DMS79 (cell line): Measurements from ENCODE around the gene ASXL1.
A peak's percentile ranks its signal among the peaks of the same experiment; 100 is the strongest.
"Not testable (repeated sequence)": the region's sequence is repeated elsewhere in the genome, so short reads cannot be mapped to it uniquely, and the experiment has no call there.

ENCODE experiments used
- DNase-seq: peaks from one replicate; lab custom pipeline; 2025; lab: John Stamatoyannopoulos, UW

Gene ASXL1

DNA sequence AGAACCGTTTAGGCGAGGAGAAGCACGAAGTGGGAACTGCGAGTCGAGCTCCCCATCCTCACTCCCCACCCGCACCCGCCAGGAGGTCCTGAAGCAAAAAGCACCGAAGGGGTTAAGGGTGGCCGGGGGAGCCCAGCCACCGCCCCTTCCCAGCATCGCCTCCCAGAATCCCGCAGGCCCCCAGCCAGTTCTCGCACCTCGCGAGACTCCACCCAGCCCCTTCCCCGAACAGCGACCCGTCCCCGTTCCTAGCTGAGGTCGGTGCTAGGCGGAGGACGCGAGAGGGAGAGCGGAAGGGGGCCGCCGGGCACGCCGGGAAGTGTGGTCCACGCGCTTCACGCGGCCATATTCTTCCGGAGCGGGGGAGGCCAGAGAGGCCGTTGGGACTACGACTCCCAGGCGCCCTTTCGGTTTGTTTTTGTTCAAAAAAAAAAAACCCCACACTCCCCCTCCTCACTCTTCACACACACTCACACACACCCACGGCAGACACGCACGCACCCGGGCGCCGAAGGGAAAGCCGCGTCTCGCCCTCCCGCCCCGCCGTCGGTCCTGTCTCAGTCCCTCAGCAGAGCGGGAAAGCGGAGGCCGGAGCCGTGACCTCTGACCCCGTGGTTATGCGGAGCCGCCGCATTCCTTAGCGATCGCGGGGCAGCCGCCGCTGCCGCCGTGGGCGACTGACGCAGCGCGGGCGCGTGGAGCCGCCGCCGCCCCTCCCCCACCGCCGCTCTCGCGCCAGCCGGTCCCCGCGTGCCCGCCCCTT is at the start of gene ASXL1:
Gene ASXL1 (plus strand): TSS at position 463 of the 763 bp plus-strand sequence. CDS start 445 bp downstream, outside the sequence.
- DNase-seq = peak; percentile 99

DNA sequence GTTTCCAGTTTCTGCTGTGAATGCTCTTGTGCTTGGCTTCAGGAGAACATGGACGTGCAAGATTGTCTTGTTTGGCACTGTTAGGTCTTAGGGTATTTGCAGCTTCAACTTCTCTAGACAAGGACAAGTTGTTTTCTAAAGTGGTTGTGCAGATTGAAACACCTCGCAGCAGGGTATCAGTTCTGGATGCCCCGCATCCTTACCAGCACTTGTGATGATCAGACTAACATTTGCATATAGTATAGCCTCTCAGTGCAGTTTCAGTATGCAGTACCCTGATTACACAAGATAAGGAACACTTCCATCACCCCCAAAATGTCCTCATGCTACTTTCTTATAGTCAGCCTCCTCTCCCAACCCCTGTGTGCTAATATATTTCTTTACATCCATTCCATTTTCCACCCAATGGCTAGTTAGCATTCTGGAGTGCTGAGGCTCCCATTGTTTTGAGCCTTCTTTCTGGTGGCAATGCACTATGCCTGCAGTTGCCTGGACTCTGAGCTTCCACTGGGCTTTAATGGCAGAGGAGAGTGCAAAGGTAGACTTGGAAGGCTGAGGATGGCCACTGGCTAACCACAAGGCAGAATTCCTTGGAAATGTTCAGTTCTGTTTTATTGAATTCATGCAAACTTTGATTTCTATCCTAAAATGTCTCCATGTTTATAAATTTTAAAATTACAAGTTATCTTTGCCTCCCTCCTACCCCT is 45.3 kb upstream of the ASXL1 start:
- no peak for DNase-seq

DNA sequence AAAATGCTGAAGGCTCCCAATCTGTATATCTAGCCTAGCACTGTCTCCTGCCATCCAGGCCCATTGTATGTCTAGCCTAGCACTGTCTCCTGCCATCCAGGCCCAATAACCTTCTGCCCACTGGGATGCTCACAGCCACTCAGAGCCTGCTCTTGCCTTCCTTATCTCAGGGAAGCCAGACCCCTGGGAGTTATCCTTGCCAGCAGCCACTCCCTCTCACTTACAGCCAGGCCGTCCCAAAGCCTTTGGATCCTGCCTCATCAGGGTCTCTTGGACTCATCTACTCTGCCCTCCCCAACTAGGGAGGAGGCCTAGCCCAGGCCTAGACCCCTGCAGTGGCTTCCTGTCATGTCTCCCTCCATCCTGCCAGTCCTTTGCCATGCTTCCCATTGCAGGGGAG is 43.4 kb upstream of the ASXL1 start:
- no peak for DNase-seq

DNA sequence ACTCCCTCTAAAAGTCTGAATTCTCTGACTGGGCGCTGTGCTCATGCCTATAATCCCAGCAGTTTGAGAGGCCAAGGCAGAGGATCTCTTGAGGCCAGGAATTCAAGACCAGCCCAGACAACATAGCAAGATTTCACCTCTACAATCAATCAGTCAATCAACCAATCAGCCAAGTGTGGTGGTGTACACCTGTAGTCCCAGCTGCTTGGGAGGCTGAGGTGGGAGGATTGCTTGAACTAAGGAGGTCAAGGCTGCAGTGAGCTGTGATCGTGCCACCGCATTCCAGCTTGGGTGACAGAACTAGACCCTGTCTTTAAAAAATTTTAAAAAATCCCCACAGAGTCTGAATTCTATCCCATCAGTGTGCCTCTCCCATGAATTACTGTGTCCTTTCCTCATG is 42.7 kb upstream of the ASXL1 start:
- no peak for DNase-seq

DNA sequence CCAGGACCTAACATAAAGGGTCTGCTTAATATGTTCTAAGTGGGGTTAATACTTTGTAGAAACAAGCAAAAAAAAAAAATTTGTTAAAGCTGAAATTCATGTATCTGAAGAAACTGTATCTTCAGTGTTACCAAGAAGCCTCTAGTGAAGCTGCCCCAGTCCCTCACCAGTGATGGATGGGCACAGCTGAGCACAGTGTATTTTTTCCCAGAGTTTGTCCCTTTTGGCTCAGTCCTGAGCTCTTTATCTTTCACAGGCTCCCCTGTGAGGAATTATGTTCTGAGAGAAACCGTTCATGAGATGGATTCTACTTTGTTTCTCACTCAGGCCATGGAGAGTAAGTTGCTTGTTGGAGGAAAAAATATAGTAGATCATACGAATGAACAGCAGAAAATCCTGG is 42.2 kb upstream of the ASXL1 start:
- DNase-seq = no peak

DNA sequence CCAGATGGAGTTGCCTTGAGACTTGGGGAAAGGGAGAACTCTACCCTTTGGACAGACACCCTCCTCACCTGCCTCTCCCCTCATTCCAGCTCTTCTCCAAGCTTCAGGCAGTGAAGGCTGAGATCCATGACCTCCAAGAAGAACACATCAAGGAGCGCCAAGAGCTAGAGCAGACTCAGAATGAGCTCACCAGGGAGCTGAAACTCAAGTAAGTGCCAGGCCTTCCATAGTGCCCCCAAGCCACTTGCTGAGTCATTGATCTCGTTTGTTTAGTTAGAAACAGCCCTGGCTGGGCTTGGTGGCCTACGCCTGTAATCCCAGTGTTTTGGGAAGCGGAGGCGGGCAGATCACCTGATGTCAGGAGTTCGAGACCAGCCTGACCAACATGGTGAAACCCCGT is 41.5 kb upstream of the ASXL1 start:
- no peak for DNase-seq

DNA sequence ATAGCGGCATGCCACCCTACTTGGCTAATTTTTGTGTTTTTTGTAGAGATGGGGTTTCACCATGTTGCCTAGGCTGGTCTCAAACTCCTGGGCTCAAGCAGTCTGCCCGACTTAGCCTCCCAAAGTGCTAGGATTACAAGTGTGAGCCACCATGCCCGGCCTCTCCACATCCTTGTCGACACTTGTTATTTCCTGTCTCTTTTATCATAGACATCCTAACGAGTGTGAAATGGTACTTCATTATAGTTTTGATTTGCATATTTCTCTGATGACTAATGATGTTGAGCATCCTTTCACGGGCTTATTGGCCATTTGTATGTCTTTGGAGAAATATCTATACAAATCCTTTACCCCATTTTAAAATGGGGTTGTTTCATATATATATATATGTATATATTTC is 39.0 kb upstream of the ASXL1 start:
- no peak for DNase-seq

DNA sequence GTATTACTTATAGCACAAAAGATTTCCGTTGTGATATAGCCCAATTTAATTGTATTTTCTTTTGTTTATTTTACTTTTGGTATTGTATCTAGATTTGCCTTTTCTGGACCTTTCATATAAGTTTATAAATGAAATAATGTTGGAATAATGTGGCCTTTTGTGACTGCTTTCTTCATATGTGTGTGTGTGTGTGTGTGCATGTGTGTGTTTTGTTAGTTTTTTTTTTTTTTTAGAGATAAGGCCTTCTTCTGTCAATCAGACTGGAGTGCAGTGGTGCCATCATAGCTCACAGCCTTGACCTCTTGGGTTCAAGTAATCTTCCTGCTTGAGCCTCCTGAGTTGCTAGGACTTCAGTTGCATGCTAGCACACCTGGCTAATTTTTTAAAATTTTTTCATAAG is 37.8 kb upstream of the ASXL1 start:
- DNase-seq = no peak

DNA sequence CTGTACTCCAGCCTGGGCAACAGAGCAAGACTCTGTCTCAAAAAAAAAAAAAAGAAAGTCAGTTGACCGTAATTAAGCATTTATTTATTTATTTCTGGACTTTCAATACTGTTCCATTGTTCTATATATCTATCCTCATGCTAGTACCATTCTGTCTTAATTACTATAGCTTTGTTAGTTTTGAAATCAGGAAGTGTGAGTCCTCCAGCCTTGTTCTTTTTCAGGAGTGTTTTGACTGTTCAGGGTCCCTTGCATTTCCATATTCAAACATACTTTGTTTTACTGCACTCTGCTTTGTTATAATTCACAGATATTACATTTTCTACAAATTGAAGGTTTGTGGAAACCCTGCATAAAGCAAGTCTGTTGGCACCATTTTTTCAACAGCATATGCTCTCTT is 36.7 kb upstream of the ASXL1 start:
- no peak for DNase-seq

DNA sequence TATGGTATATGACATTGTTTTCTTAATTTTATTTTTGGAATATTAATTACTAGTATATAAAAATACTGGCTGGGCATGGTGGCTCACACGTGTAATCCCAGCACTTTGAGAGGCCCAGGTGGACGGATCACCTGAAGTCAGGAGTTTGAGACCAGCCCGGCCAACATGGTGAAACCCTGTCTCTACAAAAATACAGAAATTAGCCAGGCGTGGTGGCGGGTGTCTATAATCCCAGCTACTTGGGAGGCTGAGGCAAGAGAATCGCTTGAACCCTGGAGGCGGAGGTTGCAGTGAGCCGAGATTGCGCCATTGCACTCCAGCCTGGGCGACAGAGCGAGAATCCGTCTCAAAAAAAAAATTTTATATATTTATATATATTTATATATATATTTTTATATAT is 35.9 kb upstream of the ASXL1 start:
- not testable (repeated sequence) for DNase-seq

DNA sequence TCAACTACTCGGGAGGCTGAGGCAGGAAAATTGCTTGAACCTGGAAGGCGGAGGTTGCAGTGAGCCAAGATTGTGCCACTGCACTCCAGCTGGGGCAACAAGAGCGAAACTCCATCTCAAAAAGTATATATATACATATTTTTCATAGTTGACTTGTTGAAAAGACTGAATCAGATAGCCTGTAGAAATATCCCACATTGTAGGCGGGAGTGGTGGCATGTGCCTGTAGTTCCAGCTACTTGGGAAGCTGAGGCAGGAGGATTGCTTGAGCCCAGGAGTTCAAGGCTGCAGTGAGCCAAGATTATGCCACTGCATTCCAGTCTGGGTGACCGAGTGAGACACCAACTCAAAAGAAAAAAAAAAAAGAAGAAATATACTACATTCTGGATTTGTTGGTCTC is 34.4 kb upstream of the ASXL1 start:
- DNase-seq = not testable (repeated sequence)

DNA sequence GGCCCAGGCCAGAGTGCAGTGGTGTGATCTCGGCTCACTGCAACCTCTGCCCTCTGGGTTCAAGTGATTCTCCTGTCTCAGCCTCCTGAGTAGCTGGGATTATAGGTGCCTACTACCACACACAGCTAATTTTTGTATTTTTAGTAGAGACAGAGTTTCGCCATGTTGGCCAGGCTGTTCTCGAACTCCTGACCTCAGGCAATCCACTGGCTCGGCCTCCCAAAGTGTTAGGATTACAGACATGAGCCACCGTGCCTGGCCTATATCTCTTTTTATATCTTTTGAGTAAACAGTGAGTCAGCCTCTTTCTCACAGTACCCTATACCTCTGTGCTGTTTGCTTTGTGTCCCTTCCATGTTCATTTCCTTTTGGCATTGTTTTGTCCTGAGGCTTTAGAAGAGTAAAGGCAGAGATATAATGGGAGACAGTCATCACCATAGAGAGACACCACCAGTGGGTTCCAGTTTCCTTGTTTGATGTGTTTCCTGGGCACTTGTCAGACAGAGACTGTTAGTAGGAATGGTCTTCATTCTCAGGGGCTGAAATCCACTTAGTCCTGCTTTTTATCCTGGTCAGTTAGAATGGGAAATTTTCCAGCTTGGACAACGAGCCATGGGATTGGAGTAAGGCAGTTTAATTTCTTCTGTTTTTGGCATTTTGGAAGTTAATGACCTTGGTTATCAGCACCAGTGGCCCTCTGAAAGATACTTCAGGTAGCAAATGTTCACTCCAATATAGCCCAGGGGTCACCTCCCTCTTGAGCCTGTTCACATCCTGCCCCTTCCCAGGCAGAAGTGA is 32.2 kb upstream of the ASXL1 start:
- no peak for DNase-seq

DNA sequence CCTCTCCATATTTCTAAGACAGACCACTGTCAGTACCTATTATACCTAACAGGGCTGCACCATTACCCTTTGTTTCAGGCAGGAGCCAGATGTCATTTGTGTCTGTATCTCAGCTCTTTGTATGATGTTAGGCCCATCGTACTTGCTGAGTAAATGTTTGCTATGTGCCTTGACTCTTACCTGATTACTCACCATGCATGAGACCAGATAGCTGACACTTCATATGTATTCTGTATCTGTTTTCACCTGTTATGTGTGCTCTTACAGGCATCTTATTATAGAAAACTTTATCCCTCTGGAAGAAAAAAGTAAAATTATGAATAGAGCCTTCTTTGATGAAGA is 31.7 kb upstream of the ASXL1 start:
- DNase-seq = no peak

DNA sequence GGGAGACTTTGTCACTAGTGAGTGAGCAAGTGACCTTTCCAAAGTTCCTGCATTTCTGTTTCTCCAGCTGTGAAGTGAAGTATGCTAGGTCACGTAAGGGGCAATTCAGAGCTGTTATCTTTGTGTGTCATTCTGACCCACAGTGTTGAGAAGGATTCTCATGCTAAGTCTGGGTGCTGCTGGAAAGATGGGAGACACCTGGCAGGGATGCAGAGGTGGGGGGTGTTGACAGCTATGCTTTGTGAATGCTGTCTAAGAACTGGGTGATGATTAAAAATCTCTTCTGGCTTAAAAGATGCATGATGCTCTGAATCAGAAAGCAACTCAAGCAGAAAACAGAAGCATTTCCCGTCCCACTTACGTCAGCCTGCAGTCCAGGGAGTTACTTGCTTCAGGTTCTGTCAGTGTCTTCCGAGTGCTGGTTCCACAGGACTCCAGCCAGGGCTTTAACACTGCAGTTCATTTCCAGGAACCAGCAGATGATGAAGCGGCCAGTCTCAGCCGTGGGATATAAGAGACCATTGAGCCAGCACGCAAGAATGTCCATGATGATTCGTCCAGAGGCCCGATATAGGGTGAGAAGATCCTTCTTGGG is 30.9 kb upstream of the ASXL1 start:
- no peak for DNase-seq

DNA sequence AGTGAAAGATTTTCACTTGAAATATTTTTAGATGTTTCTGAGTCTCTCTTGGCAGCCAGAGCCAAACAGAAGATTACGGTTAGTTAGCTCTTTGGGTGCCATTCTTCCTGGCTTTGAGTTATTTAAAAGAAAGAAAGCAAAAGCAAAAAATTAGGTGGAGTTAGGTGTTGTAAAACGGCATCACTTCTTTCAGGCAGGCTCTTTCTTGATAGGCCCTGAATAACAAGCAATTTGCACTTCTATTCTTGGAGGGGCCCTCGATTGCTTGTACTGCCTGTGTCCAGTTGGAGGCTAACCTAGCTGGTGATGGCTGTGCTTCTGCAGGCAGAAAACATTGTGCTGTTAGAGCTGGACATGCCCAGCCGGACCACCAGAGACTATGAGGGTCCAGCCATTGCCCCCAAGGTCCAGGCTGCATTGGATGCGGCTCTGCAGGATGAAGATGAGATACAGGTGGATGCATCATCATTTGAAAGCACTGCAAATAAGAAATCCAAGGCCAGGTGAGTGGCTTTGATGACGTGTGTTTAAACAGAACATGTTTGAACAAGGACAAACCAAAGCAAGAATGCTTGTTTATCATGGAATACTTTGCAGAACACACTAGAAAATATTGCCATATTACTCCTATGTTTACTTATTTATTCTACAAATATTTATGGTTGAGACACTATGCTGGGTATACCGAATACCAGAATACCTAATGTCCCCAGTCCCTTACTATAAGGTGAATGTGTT is 28.1 kb upstream of the ASXL1 start:
- no peak for DNase-seq

DNA sequence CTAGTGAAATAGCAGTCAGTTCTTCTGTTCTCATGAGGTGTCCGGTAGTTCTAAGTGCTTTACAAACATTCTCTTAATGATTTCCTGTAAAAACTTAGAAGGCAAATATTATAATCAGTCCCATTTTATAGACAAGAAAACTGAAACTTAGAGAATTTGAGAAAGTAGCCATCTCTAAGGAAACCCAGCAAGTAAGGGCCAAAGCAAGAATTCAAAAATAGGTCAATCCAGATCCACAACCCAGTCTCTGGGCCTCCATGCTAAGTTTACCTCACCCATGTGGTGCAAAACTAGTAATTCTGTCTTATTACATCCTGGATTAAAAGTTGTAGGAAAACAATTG is 27.6 kb upstream of the ASXL1 start:
- DNase-seq = no peak

DNA sequence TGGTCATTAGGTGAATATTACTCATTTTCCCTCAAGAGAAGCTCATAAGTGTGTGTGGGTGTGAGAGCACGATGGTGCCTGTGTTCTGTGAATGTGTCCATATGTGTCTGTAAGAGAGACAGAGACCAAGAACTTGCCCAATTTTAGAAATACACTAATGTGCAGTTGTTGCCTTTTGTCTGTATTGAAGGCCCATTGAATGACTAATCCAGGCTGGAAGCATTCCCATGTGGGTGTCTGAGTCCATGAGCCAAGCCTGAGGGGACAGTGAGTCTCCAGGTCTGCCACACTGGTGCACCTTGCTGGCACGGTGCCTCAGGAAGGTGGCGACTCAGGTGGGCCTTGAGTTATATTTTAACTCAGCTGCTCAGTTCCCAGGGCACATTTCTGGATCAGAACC is 25.5 kb upstream of the ASXL1 start:
- no peak for DNase-seq

DNA sequence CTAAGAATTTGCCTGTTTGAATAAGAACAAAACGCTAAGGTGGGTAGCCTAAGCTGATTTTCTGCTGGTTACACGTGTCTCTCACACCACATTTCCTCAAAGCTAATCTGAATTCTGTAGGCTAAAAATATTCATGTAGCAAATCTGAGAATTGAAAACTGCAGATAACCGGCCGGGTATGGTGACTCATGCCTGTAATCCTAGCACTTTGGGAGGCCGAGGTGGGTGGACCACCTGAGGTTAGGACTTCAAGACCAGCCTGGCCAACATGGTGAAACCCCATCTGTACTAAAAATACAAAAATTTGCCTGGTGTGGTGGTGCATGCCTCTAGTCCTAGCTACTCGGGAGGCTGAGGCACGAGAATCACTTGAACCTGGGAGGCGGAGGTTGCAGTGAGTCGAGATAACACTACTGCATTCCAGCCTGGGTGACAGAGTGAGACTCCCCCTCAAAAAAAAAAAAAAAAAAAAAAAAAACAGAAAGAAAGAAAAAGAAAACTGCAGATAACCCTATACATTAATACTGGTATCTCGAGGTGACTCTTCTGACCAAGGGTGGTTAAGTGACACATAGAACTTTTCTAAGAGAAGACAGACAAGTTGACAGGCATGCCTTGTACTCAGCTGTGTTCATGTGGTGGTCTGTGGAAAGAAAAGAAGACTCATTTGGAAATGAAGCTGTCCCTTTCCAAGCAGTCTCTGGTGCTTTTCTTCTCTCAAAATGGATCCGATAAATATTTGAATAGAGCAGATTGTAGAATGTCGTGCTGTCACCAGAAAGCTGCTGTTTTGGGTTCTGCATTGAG is 24.7 kb upstream of the ASXL1 start:
- DNase-seq = no peak

DNA sequence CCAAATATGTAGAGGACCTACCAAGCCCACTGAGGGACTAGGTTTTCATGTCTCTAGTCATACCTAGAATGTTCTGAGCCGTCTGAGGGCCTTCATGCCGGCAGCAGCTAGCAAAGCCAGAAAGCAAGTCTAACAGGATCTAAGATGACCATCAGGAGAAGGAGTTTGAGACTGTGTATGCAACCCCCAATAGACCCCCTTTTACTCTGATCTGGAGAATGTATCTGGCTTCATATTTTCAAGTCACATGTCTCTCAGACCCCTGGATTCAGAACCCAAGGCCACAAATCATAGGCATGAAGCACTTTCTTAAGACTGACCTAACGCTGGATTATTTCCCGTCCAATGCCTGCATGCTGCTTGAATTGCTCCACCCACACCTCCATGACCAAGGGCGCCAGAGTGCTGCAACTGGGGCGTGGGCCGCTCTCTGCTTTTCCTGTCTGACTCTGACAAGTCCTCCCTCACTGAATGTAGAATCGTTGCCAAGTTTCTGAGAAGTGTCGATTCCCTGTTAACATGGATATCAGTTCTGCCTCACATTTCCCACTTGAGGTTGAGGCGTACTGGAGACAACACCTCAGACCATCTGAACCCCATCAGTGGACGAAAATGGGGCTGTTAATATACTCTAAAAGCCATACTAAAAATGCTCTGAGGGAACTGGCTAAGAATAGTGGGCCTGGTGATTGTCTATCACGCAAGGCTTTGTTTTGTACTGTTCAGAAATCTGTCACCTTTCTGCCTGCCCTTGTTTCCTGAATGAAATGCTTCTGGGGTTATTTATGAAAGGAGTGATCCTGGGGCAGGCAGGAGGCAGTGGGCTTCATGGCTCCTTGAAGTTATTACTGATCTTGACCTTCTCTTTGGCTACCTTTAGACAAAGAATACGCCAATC is 23.9 kb upstream of the ASXL1 start:
- DNase-seq = no peak

DNA sequence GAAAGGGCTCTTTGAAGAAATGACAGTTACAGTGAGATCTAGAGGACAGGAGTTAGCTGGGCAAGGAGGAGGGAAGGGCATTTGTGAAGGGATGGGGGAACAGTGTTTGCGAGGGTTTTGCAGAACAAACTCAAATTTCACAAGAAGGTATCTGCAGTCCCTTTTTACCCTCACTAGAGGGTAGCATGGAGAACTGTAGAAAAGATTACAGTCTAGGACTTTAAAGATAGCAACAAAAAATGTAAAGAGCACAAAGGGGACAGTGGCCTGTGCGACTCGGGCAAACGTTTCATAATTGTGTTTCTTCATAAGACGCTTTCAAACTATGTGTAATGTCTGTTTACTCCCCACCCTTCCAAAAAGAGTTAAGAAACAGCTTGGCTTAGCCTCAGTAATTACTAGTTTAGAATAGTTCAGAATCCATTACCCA is 21.2 kb upstream of the ASXL1 start:
- no peak for DNase-seq
